IMR-90 (cell line): ENCODE data around the gene MBD3L4. TPM values are rescaled to one million over a fixed set of nuclear protein-coding genes. Genes with fewer than 3 reads are reported as not detected.
"Not testable (repeated sequence)": the region's sequence is repeated elsewhere in the genome, so short reads cannot be mapped to it uniquely, and the experiment has no call there.

Source experiments
- ATAC-seq: fragments of 200-7000 bp; cut with Tn5 transposase; 2 replicates; pipeline ENCODE4 v1.9.1; 2020; ENCODE audit warnings: low read depth, mild to moderate bottlenecking, moderate library complexity
- BruUV-seq: library from RNA; stranded (reverse); fragments of 400-500 nt; replicated peaks from 2 replicates; lab custom pipeline; 2021; lab: Mats Ljungman, UMichigan
- CTCF ChIA-PET: fragments of 300-600 bp; formaldehyde crosslinking; extraction: SDS; loops from one replicate; lab custom pipeline; 2021; ENCODE audit warnings: antibody characterized with exemption; lab: Yijun Ruan, JAX
- POLR2A ChIA-PET: fragments of 300-600 bp; sonication (Branson Sonifier 250); formaldehyde crosslinking; loops from one replicate; lab custom pipeline; 2022; ENCODE audit warnings: antibody characterized with exemption; ENCODE audit not compliant: unreplicated experiment; lab: Charles Lee
- DNase-seq: peaks from one replicate; pipeline ENCODE4 v3.0.0; 2013
- H2AFZ ChIP-seq: replicated peaks from 2 replicates; pipeline ENCODE3; 2013; ENCODE audit warnings: low read length, mild to moderate bottlenecking; ENCODE audit not compliant: poor library complexity
- H2AK5ac ChIP-seq: 2 replicates; pipeline ENCODE4 v1.6.1; 2013; ENCODE audit warnings: low read depth, low read length, inconsistent platforms
- H2AK9ac ChIP-seq: replicated peaks from 2 replicates; pipeline ENCODE3; 2013; ENCODE audit warnings: mild to moderate bottlenecking, low read depth, low read length, moderate library complexity; ENCODE audit not compliant: poor library complexity
- H2BK120ac ChIP-seq: 2 replicates; pipeline ENCODE4 v1.6.1; 2013; ENCODE audit warnings: low read depth, low read length, inconsistent platforms
- H2BK15ac ChIP-seq: 3 replicates; pipeline ENCODE4 v1.6.1; 2013; ENCODE audit warnings: low read depth, low read length, inconsistent platforms
- H2BK20ac ChIP-seq: 2 replicates; pipeline ENCODE4 v1.6.1; 2013; ENCODE audit warnings: low read depth, mild to moderate bottlenecking, inconsistent platforms, low read length, moderate library complexity
- H2BK5ac ChIP-seq: 2 replicates; pipeline ENCODE4 v1.6.1; 2013; ENCODE audit warnings: mild to moderate bottlenecking, low read depth, low read length, inconsistent platforms; ENCODE audit not compliant: poor library complexity, severe bottlenecking
- H3K14ac ChIP-seq: replicated peaks from 2 replicates; pipeline ENCODE4 v1.6.1; 2013; ENCODE audit warnings: low read depth, low read length, inconsistent platforms
- H3K18ac ChIP-seq: 2 replicates; pipeline ENCODE4 v1.6.1; 2013; ENCODE audit warnings: low read depth, low read length, control low read depth
- H3K23ac ChIP-seq: 2 replicates; pipeline ENCODE4 v1.6.1; 2013; ENCODE audit warnings: low read depth, low read length, inconsistent platforms
- H3K27ac ChIP-seq: 2 replicates; pipeline ENCODE4 v1.5.1; 2013; ENCODE audit warnings: mild to moderate bottlenecking, control low read depth, low read length; ENCODE audit not compliant: insufficient read depth
- H3K27me3 ChIP-seq: 2 replicates; pipeline ENCODE4 v1.6.1; 2013; ENCODE audit warnings: low read length; ENCODE audit not compliant: control insufficient read depth, insufficient read depth
- H3K36me3 ChIP-seq: 2 replicates; pipeline ENCODE4 v1.6.1; 2013; ENCODE audit warnings: low read length, mixed read lengths; ENCODE audit not compliant: control insufficient read depth, insufficient read depth
- H3K4ac ChIP-seq: 2 replicates; pipeline ENCODE4 v1.6.1; 2013; ENCODE audit warnings: low read depth, low read length, inconsistent platforms
- H3K4me1 ChIP-seq: 2 replicates; pipeline ENCODE4 v1.6.1; 2013; ENCODE audit warnings: low read length, mixed read lengths; ENCODE audit not compliant: control insufficient read depth, insufficient read depth
- H3K4me2 ChIP-seq: 2 replicates; pipeline ENCODE4 v1.6.1; 2013; ENCODE audit warnings: low read depth, mild to moderate bottlenecking, control low read depth, low read length, moderate library complexity
- H3K4me3 ChIP-seq: 2 replicates; pipeline ENCODE4 v1.5.1; 2013; ENCODE audit warnings: low read depth, mild to moderate bottlenecking, control low read depth, low read length, moderate library complexity; ENCODE audit not compliant: insufficient read depth
- H3K56ac ChIP-seq: 2 replicates; pipeline ENCODE4 v1.6.1; 2013; ENCODE audit warnings: low read length, inconsistent platforms; ENCODE audit not compliant: insufficient read depth; ENCODE audit errors: extremely low read depth
- H3K79me1 ChIP-seq, 2 experiments: 2 replicates each; pipeline ENCODE4 v1.6.1; 2013; ENCODE audit warnings: low read length in 2 of 2, inconsistent platforms in 1 of 2, low read depth in 1 of 2
- H3K9ac ChIP-seq: 2 replicates; pipeline ENCODE4 v1.6.1; 2013; ENCODE audit warnings: low read depth, low read length, control low read depth
- H3K9me1 ChIP-seq: 2 replicates; pipeline ENCODE4 v1.6.1; 2013; ENCODE audit warnings: low read length, inconsistent platforms; ENCODE audit not compliant: insufficient read depth
- H3K9me3 ChIP-seq: 2 replicates; pipeline ENCODE4 v1.6.1; 2013; ENCODE audit warnings: low read length; ENCODE audit not compliant: control insufficient read depth, insufficient read depth
- H4K20me1 ChIP-seq: 2 replicates; pipeline ENCODE4 v1.6.1; 2013; ENCODE audit warnings: low read length, inconsistent platforms; ENCODE audit not compliant: insufficient read depth
- H4K5ac ChIP-seq: 2 replicates; pipeline ENCODE4 v1.6.1; 2013; ENCODE audit warnings: mild to moderate bottlenecking, low read depth, low read length, control low read depth
- H4K8ac ChIP-seq, 2 experiments: 2 replicates each; pipeline ENCODE4 v1.6.1; 2013; ENCODE audit warnings: low read depth in 2 of 2, low read length in 2 of 2, control low read depth in 1 of 2, inconsistent platforms in 1 of 2
- H4K91ac ChIP-seq: 2 replicates; pipeline ENCODE4 v1.6.1; 2013; ENCODE audit warnings: low read depth, low read length, inconsistent platforms; ENCODE audit not compliant: insufficient read depth
- WGBS, 2 experiments: methylation state at CpG; one replicate each; pipeline versions ENCODE4 v1.1.5 to v1.1.7; 2013; ENCODE audit warnings: missing lambda C conversion rate in 2 of 2; ENCODE audit not compliant: insufficient read length in 1 of 2; ENCODE audit errors: extremely low coverage in 2 of 2; 5-methylcytosine and 5-hydroxymethylcytosine counted together
- dilution Hi-C: fragments of 300-500 bp; cut with HindIII; formaldehyde crosslinking; loops from one replicate; pipeline ENCODE4 v1.14.3; 2018; ENCODE audit warnings: low sequenced_read_pairs; ENCODE audit not compliant: unreplicated experiment
- in situ Hi-C: fragments of 300-500 bp; cut with MboI; formaldehyde crosslinking; loops from 3 replicates; pipeline ENCODE4 v1.14.3; 2019; ENCODE audit warnings: low sequenced_read_pairs, inconsistent platforms, mixed read lengths
- intact Hi-C: fragments of 100-400 bp; cut with micrococcal nuclease; formaldehyde crosslinking; loops from 2 replicates; pipeline ENCODE4 v1.10.0; 2022
- polyA plus RNA-seq, 3 experiments: library from polyadenylated mRNA; depleted of rRNA; stranded (reverse); fragments of >200 nt; gene quantifications; 2 replicates each; pipeline ENCODE4 v1.2.3, GENCODE V29; 2012; ENCODE audit warnings: low replicate concordance in 1 of 3
- total RNA-seq: library from RNA; depleted of rRNA; stranded (reverse); fragments of >200 nt; gene quantifications from 2 replicates; pipeline ENCODE4 v1.2.3, GENCODE V29; 2012

MBD3L4 gene
- total and polyA plus RNA-seq, 2 of the 4 experiments (the other 2 are of a cell fraction) = not detected

DNA sequence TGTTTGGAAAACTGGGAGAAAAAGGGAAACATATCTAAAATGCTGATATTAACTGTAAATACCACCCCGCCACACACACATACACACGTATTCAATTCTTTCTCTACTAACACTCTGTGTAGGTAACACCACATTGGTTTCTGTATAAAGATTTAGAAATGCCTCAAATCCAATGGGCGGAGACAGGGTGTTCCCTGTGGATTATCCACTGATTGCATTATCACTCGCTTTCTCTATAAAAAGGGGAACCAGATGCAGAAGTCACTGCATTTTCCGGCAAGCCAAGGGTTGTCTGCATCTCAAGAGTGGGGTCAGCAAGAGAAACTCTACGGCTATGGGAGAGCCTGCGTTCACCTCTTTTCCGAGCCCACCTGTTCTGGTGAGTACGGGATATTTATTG is 9.7 kb downstream of the MBD3L4 start, which contains the start of gene MBD3L5:
TSS of gene MBD3L5 (plus strand) at position 301 of the 400 bp plus-strand sequence. CDS start at position 335, 34 bp downstream.
- H4K8ac ChIP-seq, H2AFZ ChIP-seq, POLR2A ChIA-PET, H2AK9ac ChIP-seq, H3K36me3 ChIP-seq, H3K27ac ChIP-seq, intact Hi-C loops, H4K5ac ChIP-seq, H3K23ac ChIP-seq, H3K18ac ChIP-seq, H3K4me3 ChIP-seq, CTCF ChIA-PET, H4K91ac ChIP-seq, H3K4me2 ChIP-seq, H3K9me3 ChIP-seq, ATAC-seq, H2BK120ac ChIP-seq, dilution Hi-C loops, H2AK5ac ChIP-seq, H3K9me1 ChIP-seq, H3K56ac ChIP-seq, H3K79me1 ChIP-seq, H4K20me1 ChIP-seq, H2BK20ac ChIP-seq, H3K14ac ChIP-seq, H3K4me1 ChIP-seq, DNase-seq, H3K9ac ChIP-seq, H3K27me3 ChIP-seq, H2BK15ac ChIP-seq, in situ Hi-C loops, H3K4ac ChIP-seq, BruUV-seq, H2BK5ac ChIP-seq: not testable (repeated sequence)
- no CpG with 5 or more reads among the region's 9 CpGs for WGBS, 2 experiments

GRCh38 chr19:7028790-7029189 is 11.2 kb downstream of the MBD3L4 start:
- ATAC-seq, DNase-seq, H2BK20ac ChIP-seq, in situ Hi-C loops, BruUV-seq, H3K36me3 ChIP-seq, H3K27me3 ChIP-seq, H3K14ac ChIP-seq, H2BK15ac ChIP-seq, POLR2A ChIA-PET, H4K8ac ChIP-seq, H2AK9ac ChIP-seq, H2AFZ ChIP-seq, H3K27ac ChIP-seq, H4K91ac ChIP-seq, H2BK120ac ChIP-seq, H3K4me2 ChIP-seq, H3K79me1 ChIP-seq, H3K18ac ChIP-seq, H4K5ac ChIP-seq, intact Hi-C loops, H3K4me1 ChIP-seq, dilution Hi-C loops, H3K23ac ChIP-seq, H3K56ac ChIP-seq, CTCF ChIA-PET, H2AK5ac ChIP-seq, H3K9me1 ChIP-seq, H3K9me3 ChIP-seq, H2BK5ac ChIP-seq, H3K4ac ChIP-seq, H3K9ac ChIP-seq, H3K4me3 ChIP-seq, H4K20me1 ChIP-seq: not testable (repeated sequence)
- no CpG with 5 or more reads among the region's 1 CpG for WGBS, 2 experiments
